ENCODE data around the gene DEFB123.

- no peak for TF ChIP-seq POLR2AphosphoS5 (IDR thresholded peaks at IDR 0.05; ENCODE audit: low read depth)
- no peak for TF ChIP-seq CTCF (IDR thresholded peaks at IDR 0.05; ENCODE audit: insufficient read depth, low read length)
- no peak for TF ChIP-seq REST (IDR thresholded peaks at IDR 0.05; ENCODE audit: insufficient replicate concordance, low read depth)
- no peak for TF ChIP-seq GABPA (IDR thresholded peaks at IDR 0.05; ENCODE audit: low read depth)
These were observed 12.1 kb downstream of the DEFB123 start for GRCh38 chr20:31452575-31452974.
